AG09309 (cell line): ENCODE data around the gene GP9.

ENCODE experiments used
- DNase-seq: peaks from one replicate; pipeline ENCODE4 v3.0.0-alpha.2; 2010; ENCODE audit warnings: low read depth
- H3K4me3 ChIP-seq: 2 replicates; pipeline ENCODE4 v1.5.1; 2011; ENCODE audit warnings: mild to moderate bottlenecking, low read depth, low read length, moderate library complexity; ENCODE audit not compliant: control insufficient read depth
- CTCF ChIP-seq: IDR thresholded peaks from 2 replicates; pipeline ENCODE4 v1.5.1; 2011; ENCODE audit warnings: mild to moderate bottlenecking, low read depth, low read length, inconsistent platforms; ENCODE audit not compliant: insufficient read depth, control insufficient read depth; ENCODE audit errors: missing control alignments

GP9 gene

GRCh38 chr3:129026728-129027543, 33.6 kb upstream of the GP9 start:
- peak overlapping the region; percentile 11 for H3K4me3 ChIP-seq
- DNase-seq = peak; percentile 3

GRCh38 chr3:129027544-129027880, 33.1 kb upstream of the GP9 start:
- DNase-seq = no peak
- peak overlapping the region; percentile 11 for H3K4me3 ChIP-seq
- no peak for TF ChIP-seq CTCF

More at GRCh38 chr3:129026728-129027543, 33.6 kb upstream of the GP9 start:
- no peak for TF ChIP-seq CTCF

GRCh38 chr3:129028866-129029265, 31.7 kb upstream of the GP9 start:
- DNase-seq = no peak
- no peak for TF ChIP-seq CTCF
- H3K4me3 ChIP-seq = no peak overlapping the region

GRCh38 chr3:129030611-129031010, 30.0 kb upstream of the GP9 start:
- no peak overlapping the region for H3K4me3 ChIP-seq
- DNase-seq = no peak
- TF ChIP-seq CTCF = no peak

- no peak for DNase-seq
- no peak overlapping the region for H3K4me3 ChIP-seq
- no peak for TF ChIP-seq CTCF
Observed at GRCh38 chr3:129031476-129032215, 28.9 kb upstream of the GP9 start.

- H3K4me3 ChIP-seq = no peak overlapping the region
- DNase-seq = no peak
- TF ChIP-seq CTCF = no peak
Observed at GRCh38 chr3:129032716-129033115, 27.9 kb upstream of the GP9 start.
